ENCODE results near the gene MRPL20. TPM values are rescaled to one million over a fixed set of nuclear protein-coding genes. Genes with fewer than 3 reads are reported as not detected.
"Not testable (repeated sequence)": the region's sequence is repeated elsewhere in the genome, so short reads cannot be mapped to it uniquely, and the experiment has no call there.

MRPL20 gene
- total RNA-seq, 1 donor from 2014 or later: 117 TPM

- DNase-seq (ENCODE audit: low read depth, low spot score): no peak
- TF ChIP-seq, protein P1, sequence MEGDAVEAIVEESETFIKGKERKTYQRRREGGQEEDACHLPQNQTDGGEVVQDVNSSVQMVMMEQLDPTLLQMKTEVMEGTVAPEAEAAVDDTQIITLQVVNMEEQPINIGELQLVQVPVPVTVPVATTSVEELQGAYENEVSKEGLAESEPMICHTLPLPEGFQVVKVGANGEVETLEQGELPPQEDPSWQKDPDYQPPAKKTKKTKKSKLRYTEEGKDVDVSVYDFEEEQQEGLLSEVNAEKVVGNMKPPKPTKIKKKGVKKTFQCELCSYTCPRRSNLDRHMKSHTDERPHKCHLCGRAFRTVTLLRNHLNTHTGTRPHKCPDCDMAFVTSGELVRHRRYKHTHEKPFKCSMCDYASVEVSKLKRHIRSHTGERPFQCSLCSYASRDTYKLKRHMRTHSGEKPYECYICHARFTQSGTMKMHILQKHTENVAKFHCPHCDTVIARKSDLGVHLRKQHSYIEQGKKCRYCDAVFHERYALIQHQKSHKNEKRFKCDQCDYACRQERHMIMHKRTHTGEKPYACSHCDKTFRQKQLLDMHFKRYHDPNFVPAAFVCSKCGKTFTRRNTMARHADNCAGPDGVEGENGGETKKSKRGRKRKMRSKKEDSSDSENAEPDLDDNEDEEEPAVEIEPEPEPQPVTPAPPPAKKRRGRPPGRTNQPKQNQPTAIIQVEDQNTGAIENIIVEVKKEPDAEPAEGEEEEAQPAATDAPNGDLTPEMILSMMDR (conservative IDR thresholded peaks at IDR 0.05): no peak
- peaks cover 3% of the 10 kb centered on the region for H3K36me3 Mint-ChIP-seq (ENCODE audit: low read depth)
- no peak overlapping the region for H3K27ac Mint-ChIP-seq (ENCODE audit: unreplicated experiment)
- no peak overlapping the region for H3K4me3 Mint-ChIP-seq
- H3K4me1 Mint-ChIP-seq: peaks cover 11% of the 10 kb centered on the region
- H3K27me3 Mint-ChIP-seq (ENCODE audit: low read depth): peaks cover 3% of the 10 kb centered on the region
- peaks cover 3% of the 10 kb centered on the region for H3K9me3 Mint-ChIP-seq
These were observed 8.7 kb upstream of the MRPL20 start for GRCh38 chr1:1415751-1416150.

- not testable (repeated sequence) for H3K27me3 Mint-ChIP-seq (ENCODE audit: low read depth); H3K27ac Mint-ChIP-seq (ENCODE audit: unreplicated experiment); H3K9me3 Mint-ChIP-seq; DNase-seq (ENCODE audit: low read depth, low spot score); H3K36me3 Mint-ChIP-seq (ENCODE audit: low read depth)
- peaks cover 12% of the 10 kb centered on the region for H3K4me1 Mint-ChIP-seq
- H3K4me3 Mint-ChIP-seq: peak overlapping the region; percentile 17
These were observed 5.3 kb upstream of the MRPL20 start for GRCh38 chr1:1412311-1412902.

GRCh38 chr1:1411626-1412025 is 4.5 kb upstream of the MRPL20 start:
- Mint-ChIP-seq H3K4me3 (peak overlapping the region; percentile 60), H3K4me1 (peaks cover 12% of the 10 kb centered on the region), H3K27ac (ENCODE audit: unreplicated experiment) (peak overlapping the region; percentile 57), H3K9me3 (peaks cover 3% of the 10 kb centered on the region), H3K36me3 (ENCODE audit: low read depth) (peaks cover 3% of the 10 kb centered on the region), H3K27me3 (ENCODE audit: low read depth) (no peaks in the 10 kb centered on the region)
- DNase-seq (ENCODE audit: low read depth, low spot score): no peak
- TF ChIP-seq, protein P1 (conservative IDR thresholded peaks at IDR 0.05): no peak

DNA sequence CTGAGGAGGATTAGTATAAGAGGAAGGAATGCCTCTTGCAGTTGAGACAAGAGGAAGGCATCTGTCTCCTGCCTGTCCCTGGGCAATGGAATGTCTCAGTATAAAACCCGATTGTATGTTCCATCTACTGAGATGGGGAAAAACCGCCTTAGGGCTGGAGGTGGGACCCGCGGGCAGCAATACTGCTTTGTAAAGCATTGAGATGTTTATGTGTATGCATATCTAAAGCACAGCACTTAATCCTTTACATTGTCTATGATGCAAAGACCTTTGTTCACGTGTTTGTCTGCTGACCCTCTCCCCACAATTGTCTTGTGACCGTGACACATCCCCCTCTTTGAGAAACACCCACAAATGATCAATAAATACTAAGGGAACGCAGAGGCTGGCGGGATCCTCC is 3.1 kb upstream of the MRPL20 start:
- H3K27me3 Mint-ChIP-seq (ENCODE audit: low read depth); H3K9me3 Mint-ChIP-seq; H3K27ac Mint-ChIP-seq (ENCODE audit: unreplicated experiment); DNase-seq (ENCODE audit: low read depth, low spot score); H3K36me3 Mint-ChIP-seq (ENCODE audit: low read depth): not testable (repeated sequence)
- H3K4me1 Mint-ChIP-seq: peaks cover 21% of the 10 kb centered on the region
- peak overlapping the region; percentile 86 for H3K4me3 Mint-ChIP-seq

DNA sequence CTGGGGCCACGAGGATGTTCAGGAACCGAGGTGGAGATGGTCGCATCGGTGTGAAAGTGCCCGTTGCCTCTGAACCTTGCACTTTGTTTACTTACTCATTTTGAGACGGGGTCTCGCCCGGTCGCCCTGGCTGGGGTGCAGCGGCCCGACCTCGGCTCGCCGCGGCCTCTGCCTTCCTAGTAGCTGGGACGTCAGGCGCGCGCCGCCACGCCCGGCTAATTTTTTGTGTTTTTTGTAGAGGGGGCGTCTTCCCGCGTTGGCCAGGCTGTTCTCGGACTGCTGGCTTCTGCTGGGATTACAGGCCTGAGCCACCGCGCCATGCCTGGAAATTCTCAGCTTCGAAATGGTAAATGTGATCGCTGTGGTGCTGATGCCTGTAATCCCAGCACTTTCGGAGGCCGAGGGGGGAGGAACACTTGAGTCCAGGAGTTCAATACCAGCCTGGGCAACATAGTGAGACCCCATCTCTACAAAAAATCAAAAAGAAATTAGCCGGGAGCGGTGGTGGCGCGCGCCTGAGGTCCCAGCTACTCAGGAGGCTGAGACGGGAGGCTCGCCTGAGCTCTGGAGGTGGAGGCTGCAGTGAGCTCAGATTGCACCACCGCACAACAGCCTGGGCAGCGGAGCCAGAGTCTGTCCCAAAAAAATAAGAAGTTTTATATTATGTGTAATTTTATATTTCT is 684 bp upstream of the MRPL20 start:
- Mint-ChIP-seq H3K9me3 (peaks cover 3% of the 10 kb centered on the region), H3K4me1 (peaks cover 26% of the 10 kb centered on the region), H3K27ac (ENCODE audit: unreplicated experiment) (no peak overlapping the region), H3K4me3 (peak overlapping the region; percentile 96), H3K36me3 (ENCODE audit: low read depth) (peaks cover 7% of the 10 kb centered on the region), H3K27me3 (ENCODE audit: low read depth) (no peaks in the 10 kb centered on the region)
- TF ChIP-seq, protein P1 (conservative IDR thresholded peaks at IDR 0.05): peak; percentile 33
- DNase-seq (ENCODE audit: low read depth, low spot score): no peak

DNA sequence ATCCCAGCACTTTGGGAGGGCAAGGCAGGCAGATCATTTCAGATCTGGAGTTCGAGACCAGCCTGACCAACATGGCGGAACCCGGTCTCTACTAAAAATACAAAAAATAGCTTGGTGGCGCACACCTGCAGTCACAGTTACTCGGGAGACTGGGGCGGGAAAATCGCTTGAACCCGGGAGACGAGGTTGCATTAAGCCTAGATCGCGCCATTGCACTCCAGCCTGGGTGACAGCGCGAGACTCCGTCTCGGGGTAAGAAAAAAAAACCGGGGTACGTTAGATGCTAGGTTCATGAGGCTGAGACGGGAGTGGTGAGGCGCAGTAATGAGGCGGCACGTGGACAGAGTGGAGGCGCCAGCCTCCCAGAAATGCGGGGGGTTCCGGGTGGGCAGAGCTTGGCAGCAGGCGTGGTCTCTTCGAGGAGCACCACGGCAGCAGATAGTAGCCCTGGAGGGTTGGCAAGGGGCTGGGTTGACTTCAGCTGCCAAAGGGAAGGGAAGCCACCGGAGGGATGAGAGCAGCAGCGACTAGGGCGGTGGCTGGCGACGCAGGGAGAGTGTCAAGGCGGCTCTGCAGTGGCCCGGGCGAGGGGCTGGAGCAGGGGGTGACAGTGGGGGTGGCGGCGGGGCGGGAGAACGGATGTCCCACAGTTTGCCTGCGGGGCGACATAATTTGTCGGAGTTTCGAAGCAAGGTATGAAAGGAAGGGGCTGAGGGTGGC is 832 bp downstream of the MRPL20 start:
- H3K4me1 Mint-ChIP-seq: peaks cover 32% of the 10 kb centered on the region

More for the DNA sequence above, 832 bp downstream of the MRPL20 start:
- Mint-ChIP-seq H3K9me3 (no peaks in the 10 kb centered on the region), H3K27me3 (ENCODE audit: low read depth) (no peaks in the 10 kb centered on the region), H3K4me3 (peak overlapping the region; percentile 96), H3K27ac (ENCODE audit: unreplicated experiment) (no peak overlapping the region), H3K36me3 (ENCODE audit: low read depth) (peaks cover 12% of the 10 kb centered on the region)
- TF ChIP-seq, protein P1 (conservative IDR thresholded peaks at IDR 0.05): no peak
- DNase-seq (ENCODE audit: low read depth, low spot score): no peak

All from neural crest cell (in vitro differentiated cells).